SK-N-SH treated with all-trans-retinoic acid at 6 μM for 48 hours (cell line): ENCODE results near the gene TSC22D4.

Experiments used
- ARNTL ChIP-seq: fragments of 450-650 bp; formaldehyde crosslinking; IDR thresholded peaks from 2 replicates; pipeline ENCODE4 v1.5.0; 2020; ENCODE audit warnings: low read depth, mild to moderate bottlenecking, moderate library complexity, borderline replicate concordance
- BACH2 ChIP-seq: fragments of 250-450 bp; sonication (Bioruptor Pico); IDR thresholded peaks from 2 replicates; pipeline ENCODE4 v1.9.0; 2021; ENCODE audit warnings: mild to moderate bottlenecking, borderline replicate concordance
- CSDC2 ChIP-seq: fragments of 250-450 bp; sonication (Bioruptor Pico); IDR thresholded peaks from 2 replicates; pipeline ENCODE4 v1.5.0; 2020; ENCODE audit warnings: mild to moderate bottlenecking, moderate library complexity
- ESRRG ChIP-seq: fragments of 250-450 bp; sonication (Bioruptor Pico); IDR thresholded peaks from 2 replicates; pipeline ENCODE4 v1.6.1; 2021; ENCODE audit warnings: mild to moderate bottlenecking
- OSR1 ChIP-seq: fragments of 250-450 bp; sonication (Bioruptor Pico); IDR thresholded peaks from 2 replicates; pipeline ENCODE4 v1.8.0; 2022; ENCODE audit warnings: moderate library complexity, mild to moderate bottlenecking, inconsistent platforms
- RARB ChIP-seq: fragments of 250-450 bp; sonication (Bioruptor Pico); IDR thresholded peaks from 2 replicates; pipeline ENCODE4 v1.8.0; 2021; ENCODE audit warnings: mild to moderate bottlenecking, moderate library complexity
- TCF4 ChIP-seq: fragments of 250-450 bp; sonication (Bioruptor Pico); IDR thresholded peaks from 2 replicates; pipeline ENCODE4 v1.8.0; 2021; ENCODE audit warnings: mild to moderate bottlenecking, moderate library complexity, borderline replicate concordance
- ZFP30 ChIP-seq: fragments of 450-650 bp; formaldehyde crosslinking; IDR thresholded peaks from 2 replicates; pipeline ENCODE4 v1.5.0; 2022; ENCODE audit warnings: mild to moderate bottlenecking, moderate library complexity
- ZNF565 ChIP-seq: fragments of 450-650 bp; formaldehyde crosslinking; conservative IDR thresholded peaks from 2 replicates; pipeline ENCODE4 v1.5.0; 2020; ENCODE audit warnings: low read depth, mild to moderate bottlenecking, moderate library complexity
- ZNF70 ChIP-seq: fragments of 450-650 bp; formaldehyde crosslinking; IDR thresholded peaks from 2 replicates; pipeline ENCODE4 v1.5.0; 2020; ENCODE audit warnings: mild to moderate bottlenecking, moderate library complexity
- TF ChIP-seq, protein P1 (sequence below): fragments of 250-450 bp; sonication (Bioruptor Pico); IDR thresholded peaks from 2 replicates; pipeline ENCODE4 v1.8.0; 2020; ENCODE audit warnings: mild to moderate bottlenecking, moderate library complexity, borderline replicate concordance

DNA sequence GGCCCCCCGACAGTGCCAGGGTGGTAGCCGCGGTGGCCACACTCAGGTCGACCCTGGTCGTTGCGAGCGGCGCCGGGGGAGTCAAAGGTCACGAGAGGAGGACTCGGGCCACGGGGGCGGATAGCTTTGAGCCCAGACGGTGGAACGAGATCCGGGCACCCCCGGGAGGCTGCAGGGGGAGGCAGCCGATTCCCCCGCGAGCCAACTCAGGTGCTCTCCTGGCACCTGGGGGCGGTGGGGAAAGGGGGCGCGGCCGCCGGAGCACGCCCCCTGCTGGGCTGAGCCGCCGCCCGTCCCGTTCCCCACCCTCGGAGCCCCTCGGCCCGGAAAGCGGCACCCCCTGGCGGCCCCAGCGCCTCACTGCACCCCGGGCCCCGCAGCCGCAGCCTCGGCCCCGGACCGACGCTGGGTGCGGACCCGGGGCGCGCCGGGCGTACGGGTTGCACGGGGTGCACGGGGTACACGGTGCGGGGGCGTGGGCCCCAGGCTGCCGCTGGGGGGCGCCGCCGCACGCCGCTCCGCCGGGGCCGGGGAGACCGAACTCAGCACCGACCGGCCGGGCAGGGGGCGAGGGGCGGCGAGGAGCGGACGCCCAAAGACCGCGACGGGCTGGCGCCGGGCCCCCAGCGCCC lies 4.2 kb upstream of the TSC22D4 start:
- no peak for TF ChIP-seq TCF4 (CRISPR knock-in tag)
- TF ChIP-seq, protein P1, sequence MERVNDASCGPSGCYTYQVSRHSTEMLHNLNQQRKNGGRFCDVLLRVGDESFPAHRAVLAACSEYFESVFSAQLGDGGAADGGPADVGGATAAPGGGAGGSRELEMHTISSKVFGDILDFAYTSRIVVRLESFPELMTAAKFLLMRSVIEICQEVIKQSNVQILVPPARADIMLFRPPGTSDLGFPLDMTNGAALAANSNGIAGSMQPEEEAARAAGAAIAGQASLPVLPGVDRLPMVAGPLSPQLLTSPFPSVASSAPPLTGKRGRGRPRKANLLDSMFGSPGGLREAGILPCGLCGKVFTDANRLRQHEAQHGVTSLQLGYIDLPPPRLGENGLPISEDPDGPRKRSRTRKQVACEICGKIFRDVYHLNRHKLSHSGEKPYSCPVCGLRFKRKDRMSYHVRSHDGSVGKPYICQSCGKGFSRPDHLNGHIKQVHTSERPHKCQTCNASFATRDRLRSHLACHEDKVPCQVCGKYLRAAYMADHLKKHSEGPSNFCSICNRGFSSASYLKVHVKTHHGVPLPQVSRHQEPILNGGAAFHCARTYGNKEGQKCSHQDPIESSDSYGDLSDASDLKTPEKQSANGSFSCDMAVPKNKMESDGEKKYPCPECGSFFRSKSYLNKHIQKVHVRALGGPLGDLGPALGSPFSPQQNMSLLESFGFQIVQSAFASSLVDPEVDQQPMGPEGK (CRISPR knock-in tag) = no peak
- no peak for TF ChIP-seq OSR1 (CRISPR knock-in tag)
- TF ChIP-seq ZFP30 = no peak
- no peak for TF ChIP-seq ZNF565 (CRISPR knock-in tag)
- TF ChIP-seq CSDC2 (CRISPR knock-in tag) = no peak
- no peak for TF ChIP-seq ZNF70 (CRISPR knock-in tag)
- TF ChIP-seq ESRRG (CRISPR knock-in tag) = no peak
- TF ChIP-seq RARB = no peak
- TF ChIP-seq ARNTL = no peak
- TF ChIP-seq BACH2 = no peak
